ENCODE measurements around the gene C19orf25.

- TF ChIP-seq POLR2A (IDR thresholded peaks at IDR 0.05; ENCODE audit: low read depth, low read length) (no peak), POLR2AphosphoS5 (IDR thresholded peaks at IDR 0.05; ENCODE audit: low read depth, low read length) (no peak), TAF1 (IDR thresholded peaks at IDR 0.05; ENCODE audit: borderline replicate concordance, low read depth, low read length) (no peak)
Measured at GRCh38 chr19:1450735-1451731, 28.0 kb downstream of the C19orf25 start.

Data from GM12892 (cell line).